ENCODE results near the gene DRAM1.

DRAM1 gene, protein sequence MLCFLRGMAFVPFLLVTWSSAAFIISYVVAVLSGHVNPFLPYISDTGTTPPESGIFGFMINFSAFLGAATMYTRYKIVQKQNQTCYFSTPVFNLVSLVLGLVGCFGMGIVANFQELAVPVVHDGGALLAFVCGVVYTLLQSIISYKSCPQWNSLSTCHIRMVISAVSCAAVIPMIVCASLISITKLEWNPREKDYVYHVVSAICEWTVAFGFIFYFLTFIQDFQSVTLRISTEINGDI
- total RNA-seq, result 1.7 to 3.0 (median 2.2) reads per million in 3 donors

GRCh38 chr12:101876861-101877805 lies at the start of gene DRAM1:
TSS of gene DRAM1 (plus strand) at chr12:101877580. CDS start at chr12:101877790, 210 bp downstream.
- Histone ChIP-seq H3K27me3 (replicated peaks; ENCODE audit: control insufficient read depth, insufficient read depth, low read length, poor library complexity, severe bottlenecking) (no peaks in the 10 kb centered on the region), H3K36me3 (ENCODE audit: control insufficient read depth, insufficient read depth, low read length) (no peaks in the 10 kb centered on the region), H3K9me3 (ENCODE audit: control insufficient read depth, low read length) (no peaks in the 10 kb centered on the region), H3K27ac (ENCODE audit: insufficient read depth, low read length, poor library complexity, severe bottlenecking) (peak within 1 kb of the TSS; percentile 76), H3K4me1 (ENCODE audit: control insufficient read depth, insufficient read depth, low read length, poor library complexity, severe bottlenecking) (peaks cover 11% of the 10 kb centered on the region), H3K4me3 (ENCODE audit: insufficient read depth, low read depth, low read length, poor library complexity, severe bottlenecking) (peak within 1 kb of the TSS; percentile 98)
- peak; percentile 53 to 56 (median 56) for DNase-seq

- peaks cover 5% of the 10 kb centered on the region for H3K4me1 ChIP-seq (ENCODE audit: control insufficient read depth, insufficient read depth, low read length, poor library complexity, severe bottlenecking)
- no peak overlapping the region for H3K27ac ChIP-seq (ENCODE audit: insufficient read depth, low read length, poor library complexity, severe bottlenecking)
- no peak overlapping the region for H3K4me3 ChIP-seq (ENCODE audit: insufficient read depth, low read depth, low read length, poor library complexity, severe bottlenecking)
- no peaks in the 10 kb centered on the region for H3K36me3 ChIP-seq (ENCODE audit: control insufficient read depth, insufficient read depth, low read length)
- no peaks in the 10 kb centered on the region for H3K27me3 ChIP-seq (replicated peaks; ENCODE audit: control insufficient read depth, insufficient read depth, low read length, poor library complexity, severe bottlenecking)
- no peaks in the 10 kb centered on the region for H3K9me3 ChIP-seq (ENCODE audit: control insufficient read depth, low read length)
- no peak for DNase-seq
These were observed 48.8 kb upstream of the DRAM1 start for GRCh38 chr12:101828463-101829196.

GRCh38 chr12:101829639-101830366 lies 47.6 kb upstream of the DRAM1 start:
- no peak for DNase-seq
- Histone ChIP-seq H3K9me3 (ENCODE audit: control insufficient read depth, low read length) (no peaks in the 10 kb centered on the region), H3K4me3 (ENCODE audit: insufficient read depth, low read depth, low read length, poor library complexity, severe bottlenecking) (peak overlapping the region; percentile 88), H3K27ac (ENCODE audit: insufficient read depth, low read length, poor library complexity, severe bottlenecking) (peak overlapping the region; percentile 64), H3K27me3 (replicated peaks; ENCODE audit: control insufficient read depth, insufficient read depth, low read length, poor library complexity, severe bottlenecking) (no peaks in the 10 kb centered on the region), H3K36me3 (ENCODE audit: control insufficient read depth, insufficient read depth, low read length) (no peaks in the 10 kb centered on the region), H3K4me1 (ENCODE audit: control insufficient read depth, insufficient read depth, low read length, poor library complexity, severe bottlenecking) (peaks cover 3% of the 10 kb centered on the region)

DNA sequence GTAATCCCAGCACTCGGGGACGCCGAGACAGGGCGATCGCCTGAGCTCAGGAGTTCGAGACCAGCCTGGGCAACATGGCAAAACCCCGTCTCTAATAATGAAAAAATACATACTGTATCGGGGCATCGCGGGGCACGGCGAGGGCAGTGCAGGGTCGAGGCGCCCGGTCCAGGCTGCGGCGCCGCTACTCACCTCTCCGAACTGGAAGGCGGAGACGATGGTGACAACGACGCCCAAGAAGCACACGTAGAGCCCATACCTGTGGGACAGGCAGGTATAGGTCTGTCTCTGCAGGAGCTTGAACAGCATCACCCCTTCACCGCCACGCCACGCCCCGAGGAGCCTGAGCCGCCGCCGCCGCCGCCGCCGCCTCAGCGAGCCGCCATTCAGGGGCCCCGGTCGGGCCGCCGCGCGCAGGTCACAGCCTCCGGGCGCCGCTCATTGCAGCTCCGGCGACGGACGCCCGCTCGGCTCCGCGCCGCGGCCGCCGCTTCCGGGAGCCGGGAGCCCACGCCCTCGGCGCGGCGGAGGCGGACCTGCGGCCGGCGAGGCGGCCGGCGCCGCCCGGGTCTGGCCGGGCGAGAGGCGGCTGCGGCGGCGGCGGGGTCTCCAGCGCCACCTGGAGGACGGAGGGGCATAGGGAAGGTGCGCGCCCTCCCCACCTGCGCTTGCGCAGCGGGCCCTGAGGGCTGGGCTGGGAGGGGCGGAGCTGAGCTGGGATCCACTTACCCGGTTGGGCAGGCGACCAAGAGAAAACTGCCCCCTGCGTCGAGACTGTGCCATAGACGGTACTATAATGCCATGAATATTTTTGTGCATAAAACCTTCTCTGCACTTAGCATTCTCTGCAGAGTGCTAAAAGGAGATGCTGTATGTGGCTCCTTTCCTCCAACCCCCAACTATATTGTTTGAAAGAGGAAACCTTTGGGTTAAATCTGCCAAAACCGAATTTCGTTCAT lies 46.7 kb upstream of the DRAM1 start, which contains the start of gene GNPTAB:
GNPTAB (minus strand) TSS at position 593 of the 959 bp plus-strand sequence; CDS start at position 309, 284 bp downstream.
- H3K4me3 ChIP-seq (ENCODE audit: insufficient read depth, low read depth, low read length, poor library complexity, severe bottlenecking), result peak within 1 kb of the TSS; percentile 88
- H3K4me1 ChIP-seq (ENCODE audit: control insufficient read depth, insufficient read depth, low read length, poor library complexity, severe bottlenecking), result peaks cover 3% of the 10 kb centered on the region
- peak; percentile 90 to 94 (median 94) for DNase-seq
- no peaks in the 10 kb centered on the region for H3K36me3 ChIP-seq (ENCODE audit: control insufficient read depth, insufficient read depth, low read length)
- no peaks in the 10 kb centered on the region for H3K9me3 ChIP-seq (ENCODE audit: control insufficient read depth, low read length)
- H3K27me3 ChIP-seq (replicated peaks; ENCODE audit: control insufficient read depth, insufficient read depth, low read length, poor library complexity, severe bottlenecking), result no peaks in the 10 kb centered on the region
- peak within 1 kb of the TSS; percentile 64 for H3K27ac ChIP-seq (ENCODE audit: insufficient read depth, low read length, poor library complexity, severe bottlenecking)

- no peaks in the 10 kb centered on the region for H3K27me3 ChIP-seq (replicated peaks; ENCODE audit: control insufficient read depth, insufficient read depth, low read length, poor library complexity, severe bottlenecking)
- DNase-seq, result no peak
- no peak overlapping the region for H3K4me3 ChIP-seq (ENCODE audit: insufficient read depth, low read depth, low read length, poor library complexity, severe bottlenecking)
- no peaks in the 10 kb centered on the region for H3K9me3 ChIP-seq (ENCODE audit: control insufficient read depth, low read length)
- no peak overlapping the region for H3K27ac ChIP-seq (ENCODE audit: insufficient read depth, low read length, poor library complexity, severe bottlenecking)
- H3K4me1 ChIP-seq (ENCODE audit: control insufficient read depth, insufficient read depth, low read length, poor library complexity, severe bottlenecking), result peaks cover 3% of the 10 kb centered on the region
- H3K36me3 ChIP-seq (ENCODE audit: control insufficient read depth, insufficient read depth, low read length), result no peaks in the 10 kb centered on the region
These were observed 45.4 kb upstream of the DRAM1 start for GRCh38 chr12:101832030-101832429.

DNA sequence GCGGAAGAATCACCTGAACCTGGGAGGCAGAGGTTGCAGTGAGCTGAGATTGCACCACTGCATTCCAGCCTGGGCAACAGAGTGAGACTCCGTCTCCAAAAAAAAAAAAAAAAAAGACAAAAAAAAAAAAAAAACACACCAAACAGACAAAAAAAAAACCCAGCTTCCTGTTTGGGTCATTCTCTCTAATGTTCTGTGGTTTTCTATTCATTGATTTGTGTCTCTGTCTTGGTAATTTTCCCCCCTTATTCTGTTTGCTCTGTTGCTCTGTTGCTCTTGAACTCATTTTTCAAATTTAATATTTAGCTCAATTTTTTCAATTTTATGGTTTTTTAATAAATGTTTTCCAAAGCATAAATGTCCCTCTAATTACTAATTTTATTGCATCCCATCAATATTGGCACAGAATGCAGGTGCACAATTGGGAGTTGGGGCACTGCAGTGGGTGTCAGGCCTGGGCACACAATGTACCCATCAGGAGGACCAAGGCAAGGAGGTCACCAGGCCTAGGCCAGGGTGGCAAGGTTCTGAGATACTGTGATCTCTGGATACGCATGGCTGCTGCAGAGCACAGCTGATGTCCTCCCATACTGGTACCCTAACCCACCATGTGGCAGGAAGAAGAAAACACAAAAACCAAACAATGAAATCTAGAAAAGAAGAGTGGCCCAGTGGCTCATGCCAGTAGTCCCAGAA lies 38.6 kb upstream of the DRAM1 start:
- H3K36me3 ChIP-seq (ENCODE audit: control insufficient read depth, insufficient read depth, low read length), result no peaks in the 10 kb centered on the region
- H3K27ac ChIP-seq (ENCODE audit: insufficient read depth, low read length, poor library complexity, severe bottlenecking), result no peak overlapping the region
- H3K9me3 ChIP-seq (ENCODE audit: control insufficient read depth, low read length), result no peaks in the 10 kb centered on the region
- H3K27me3 ChIP-seq (replicated peaks; ENCODE audit: control insufficient read depth, insufficient read depth, low read length, poor library complexity, severe bottlenecking), result no peaks in the 10 kb centered on the region
- H3K4me3 ChIP-seq (ENCODE audit: insufficient read depth, low read depth, low read length, poor library complexity, severe bottlenecking), result no peak overlapping the region
- peaks cover 5% of the 10 kb centered on the region for H3K4me1 ChIP-seq (ENCODE audit: control insufficient read depth, insufficient read depth, low read length, poor library complexity, severe bottlenecking)
- DNase-seq, result no peak

DNA sequence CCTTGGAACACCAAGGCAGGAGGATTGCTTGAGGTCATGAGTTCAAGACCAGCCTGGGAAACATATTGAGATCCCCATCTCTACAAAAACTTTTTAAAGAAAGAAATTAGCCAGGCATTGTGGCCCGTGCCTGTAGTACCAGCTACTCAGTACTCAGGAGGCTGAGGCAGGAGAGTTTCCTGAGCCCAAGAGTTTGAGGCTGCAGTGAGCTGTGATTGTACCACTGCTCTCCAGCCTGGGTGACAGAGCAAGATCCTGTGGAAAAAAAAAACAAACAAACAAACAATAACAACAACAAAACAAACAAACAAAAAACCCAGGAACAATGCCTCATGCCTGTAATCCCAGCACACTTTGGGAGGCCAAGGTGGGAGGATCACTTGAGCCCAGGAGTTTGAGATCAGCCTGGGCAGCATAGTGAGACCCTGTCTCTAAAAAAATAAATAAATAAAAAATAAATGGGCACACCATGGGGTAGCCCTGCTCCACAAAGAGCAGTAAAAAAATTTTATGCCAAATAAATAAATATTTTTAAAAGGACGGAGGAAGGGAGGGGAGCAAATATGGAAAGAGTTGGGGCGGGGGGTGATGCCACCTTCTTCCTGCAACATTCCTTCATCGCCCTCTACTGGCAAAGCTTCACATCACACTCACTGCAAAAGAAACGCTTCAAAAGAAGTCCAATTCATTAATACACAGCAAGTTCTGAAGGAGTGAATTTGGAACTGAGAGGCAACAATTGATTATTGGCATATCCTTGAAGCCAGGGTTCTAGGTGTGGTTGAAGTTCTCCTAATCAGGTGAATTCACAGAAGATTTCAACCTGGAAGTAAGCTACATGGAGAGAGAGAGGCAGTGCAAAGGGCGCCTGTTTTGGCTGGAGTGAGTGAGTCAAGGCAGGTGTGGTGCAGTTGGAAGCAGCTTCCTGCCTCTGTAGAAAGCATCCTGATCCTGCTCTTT lies 37.8 kb upstream of the DRAM1 start:
- DNase-seq, result peak; percentile 30 to 56 (median 32)
- no peak overlapping the region for H3K4me3 ChIP-seq (ENCODE audit: insufficient read depth, low read depth, low read length, poor library complexity, severe bottlenecking)
- no peaks in the 10 kb centered on the region for H3K9me3 ChIP-seq (ENCODE audit: control insufficient read depth, low read length)
- H3K36me3 ChIP-seq (ENCODE audit: control insufficient read depth, insufficient read depth, low read length), result no peaks in the 10 kb centered on the region
- H3K27ac ChIP-seq (ENCODE audit: insufficient read depth, low read length, poor library complexity, severe bottlenecking), result no peak overlapping the region
- no peaks in the 10 kb centered on the region for H3K27me3 ChIP-seq (replicated peaks; ENCODE audit: control insufficient read depth, insufficient read depth, low read length, poor library complexity, severe bottlenecking)
- peaks cover 5% of the 10 kb centered on the region for H3K4me1 ChIP-seq (ENCODE audit: control insufficient read depth, insufficient read depth, low read length, poor library complexity, severe bottlenecking)

GRCh38 chr12:101841069-101841468 lies 36.3 kb upstream of the DRAM1 start:
- no peaks in the 10 kb centered on the region for H3K36me3 ChIP-seq (ENCODE audit: control insufficient read depth, insufficient read depth, low read length)
- H3K27me3 ChIP-seq (replicated peaks; ENCODE audit: control insufficient read depth, insufficient read depth, low read length, poor library complexity, severe bottlenecking), result no peaks in the 10 kb centered on the region
- H3K9me3 ChIP-seq (ENCODE audit: control insufficient read depth, low read length), result no peaks in the 10 kb centered on the region
- no peak for DNase-seq
- H3K4me3 ChIP-seq (ENCODE audit: insufficient read depth, low read depth, low read length, poor library complexity, severe bottlenecking), result no peak overlapping the region
- H3K4me1 ChIP-seq (ENCODE audit: control insufficient read depth, insufficient read depth, low read length, poor library complexity, severe bottlenecking), result peaks cover 5% of the 10 kb centered on the region
- H3K27ac ChIP-seq (ENCODE audit: insufficient read depth, low read length, poor library complexity, severe bottlenecking), result no peak overlapping the region

Data from effector memory CD4-positive, alpha-beta T cell (primary cell).